ENCODE results near the gene TMEM209.
A peak's percentile ranks its signal among the peaks of the same experiment; 100 is the strongest.

Gene TMEM209

DNA sequence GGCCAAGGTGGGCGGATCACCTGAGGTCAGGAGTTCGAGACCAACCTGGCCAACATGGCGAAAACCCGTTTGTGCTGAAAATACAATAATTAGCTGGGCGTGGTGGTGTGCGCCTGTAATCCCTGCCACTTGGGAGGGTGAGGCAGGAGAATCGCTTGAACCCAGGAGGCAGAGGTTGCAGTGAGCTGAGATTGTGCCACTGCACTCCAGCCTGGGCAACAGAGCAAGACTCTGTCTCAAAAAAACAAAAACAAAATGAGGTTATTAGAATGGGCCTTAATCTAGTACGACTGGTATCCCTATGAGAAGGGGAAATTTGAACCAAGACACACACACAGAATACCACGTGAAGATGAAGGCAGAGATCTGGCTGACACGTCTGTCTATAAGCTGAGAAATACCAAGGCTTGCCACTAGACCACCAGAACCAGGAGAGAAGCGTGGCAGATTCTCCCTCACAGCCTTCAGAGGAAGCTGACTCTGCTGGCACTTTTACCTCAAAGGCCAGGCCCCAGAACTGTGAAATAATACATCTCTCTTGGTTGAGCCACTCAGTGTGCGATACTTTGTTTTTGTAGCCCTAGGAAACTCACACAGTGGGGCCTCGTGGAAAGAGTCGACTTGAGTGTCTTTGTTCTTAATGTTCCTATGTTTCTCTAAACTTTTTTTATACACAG lies 59.6 kb downstream of the TMEM209 start:
- FAIRE-seq (no peak), DNase-seq (ENCODE audit: insufficient read length, low spot score) (no peak)

DNA sequence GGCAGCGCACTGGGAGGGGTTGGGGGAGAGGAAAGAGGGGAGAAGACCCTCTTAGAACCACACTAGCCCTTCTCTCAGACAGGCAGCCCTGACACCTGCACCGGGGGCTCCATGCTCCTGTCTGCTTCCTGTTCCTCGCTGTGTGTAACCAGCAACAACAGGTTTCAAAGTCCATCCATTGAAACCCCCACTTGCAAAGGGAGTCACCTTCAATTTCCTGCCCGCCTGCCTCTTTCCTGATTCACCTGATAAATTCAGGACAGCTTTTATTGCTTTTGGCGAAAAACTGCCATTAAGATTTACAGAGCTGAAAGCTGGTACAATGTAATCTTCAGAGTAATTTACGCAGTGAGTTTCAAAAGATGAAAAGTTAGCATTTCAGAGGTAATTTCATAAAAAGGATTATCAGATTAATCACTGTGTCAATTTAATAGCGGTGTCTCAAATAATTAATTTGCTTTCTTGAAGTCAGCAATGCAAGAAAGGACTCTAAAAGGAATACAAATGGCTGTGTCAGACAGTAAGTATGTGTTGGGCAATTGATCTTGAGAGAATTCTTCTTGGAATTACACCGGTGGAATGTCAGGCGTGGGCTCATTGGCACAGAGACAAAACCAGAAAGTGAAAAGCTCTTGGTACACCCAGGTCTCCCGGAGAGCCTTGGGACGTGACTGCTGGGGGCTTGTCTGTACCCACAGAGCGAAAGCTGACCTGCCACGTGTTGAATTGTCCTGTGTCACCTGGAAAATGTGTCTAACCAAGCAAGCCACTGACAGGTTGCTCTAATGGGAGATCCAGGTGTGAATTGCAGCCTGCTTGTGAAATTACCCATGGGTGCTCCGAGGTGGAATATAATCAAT lies 60.7 kb downstream of the TMEM209 start:
- peak; percentile 29 for DNase-seq (ENCODE audit: insufficient read length, low spot score)
- no peak for FAIRE-seq

DNA sequence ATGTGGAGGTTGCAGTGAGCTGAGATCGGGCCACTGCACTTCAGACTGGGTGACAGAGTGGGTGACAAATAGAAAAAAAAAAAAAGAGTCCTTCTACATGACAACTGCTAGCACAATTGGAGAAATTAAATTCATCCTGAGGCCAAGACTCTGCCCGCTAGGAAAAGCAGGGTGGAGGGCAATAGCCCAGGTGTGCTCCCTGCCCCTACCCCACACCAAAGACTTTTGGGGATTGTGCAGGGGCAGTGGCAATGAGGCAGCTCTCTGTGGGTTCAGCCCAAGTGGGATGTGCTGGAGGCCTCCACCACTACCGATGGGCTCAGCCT lies 61.3 kb downstream of the TMEM209 start:
- no peak for FAIRE-seq
- no peak for DNase-seq (ENCODE audit: insufficient read length, low spot score)

DNA sequence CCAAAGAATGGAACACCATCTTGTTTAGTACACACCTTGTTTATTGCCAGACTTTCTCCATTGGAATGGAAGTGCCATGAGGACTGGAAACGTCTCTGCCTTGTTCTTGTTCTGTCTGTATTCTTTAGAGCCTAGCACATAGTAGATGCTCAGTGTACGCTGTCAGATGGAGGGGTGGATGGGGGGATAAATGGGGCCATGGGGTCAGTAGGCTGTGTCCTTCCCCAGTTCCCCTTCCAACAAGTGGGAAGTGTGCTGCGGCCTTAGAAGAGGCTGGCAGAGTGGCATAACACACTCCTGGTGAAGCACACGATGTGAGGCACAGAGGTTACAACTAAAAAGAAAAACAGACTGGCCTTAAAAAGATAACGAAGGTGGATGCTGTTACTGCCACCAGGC lies 61.9 kb downstream of the TMEM209 start:
- FAIRE-seq = no peak
- no peak for DNase-seq (ENCODE audit: insufficient read length, low spot score)

DNA sequence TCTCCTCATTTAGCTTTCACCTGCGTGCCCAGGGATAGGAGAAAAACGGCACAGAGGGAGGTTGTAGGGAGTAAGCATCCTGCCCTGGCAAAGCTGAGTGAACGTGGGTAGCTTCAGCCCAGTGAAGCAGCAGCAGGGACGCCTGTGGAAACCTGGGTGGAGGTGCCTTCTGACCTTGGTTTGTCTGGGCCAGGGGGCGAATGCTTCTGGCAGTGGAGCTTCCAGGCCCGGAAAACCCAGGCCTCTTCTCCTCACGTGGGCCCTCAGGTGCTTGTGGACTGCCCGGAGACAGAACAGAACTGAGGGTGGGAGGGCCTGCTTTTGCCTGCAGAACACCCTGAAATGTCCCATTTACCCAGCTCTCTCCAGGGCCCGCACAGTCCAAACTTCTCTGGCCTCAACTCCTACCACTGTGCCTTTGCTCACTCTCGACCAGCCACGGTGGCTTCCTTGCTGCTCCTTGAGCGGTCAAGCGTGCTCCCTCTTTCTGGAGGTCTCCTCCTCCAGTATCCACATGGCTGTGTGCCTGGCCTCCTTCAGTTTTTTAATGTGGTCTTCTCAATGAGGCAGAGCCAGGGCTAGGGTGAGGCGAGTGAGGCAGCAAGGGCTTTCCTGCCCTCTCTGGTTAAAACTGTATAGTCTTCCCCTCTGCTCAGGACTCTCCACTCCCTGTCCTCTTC lies 62.4 kb downstream of the TMEM209 start:
- no peak for FAIRE-seq
- no peak for DNase-seq (ENCODE audit: insufficient read length, low spot score)

- no peak for FAIRE-seq
- no peak for DNase-seq (ENCODE audit: insufficient read length, low spot score)
Observed at GRCh38 chr7:130141884-130142653, 63.1 kb downstream of the TMEM209 start.

- DNase-seq (ENCODE audit: insufficient read length, low spot score) (no peak), FAIRE-seq (no peak)
Observed at GRCh38 chr7:130141161-130141883, 63.9 kb downstream of the TMEM209 start.

DNA sequence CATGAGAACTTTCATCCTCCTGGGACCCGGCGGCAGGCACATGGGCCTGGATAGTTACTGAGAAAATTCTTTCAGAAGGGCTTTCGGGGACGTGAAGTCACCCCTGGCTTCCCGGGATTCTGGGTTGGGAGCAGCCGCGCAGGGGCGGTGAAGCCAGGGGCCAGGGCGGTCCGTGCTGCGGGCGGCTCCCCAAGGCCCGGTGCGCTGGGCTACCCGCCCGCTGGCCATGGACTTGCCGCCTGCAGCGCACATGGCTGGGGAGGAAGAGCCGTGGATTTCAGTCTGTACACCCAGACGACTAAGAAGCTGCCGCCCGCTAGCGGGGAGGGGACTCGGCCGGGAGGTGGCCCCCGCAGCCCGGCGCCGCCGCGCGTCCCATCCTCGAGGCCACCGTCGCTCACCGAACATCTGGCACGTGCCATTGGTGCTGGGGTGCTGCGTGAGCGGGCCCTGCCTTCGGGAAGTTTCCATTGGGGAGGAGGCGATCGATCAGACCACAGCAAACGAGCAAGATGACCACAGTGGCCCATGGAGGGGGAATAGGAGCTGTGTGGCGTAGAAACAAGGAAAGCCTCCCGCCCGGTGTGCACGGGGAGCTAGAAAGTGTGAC lies 64.5 kb downstream of the TMEM209 start:
- FAIRE-seq (no peak), DNase-seq (ENCODE audit: insufficient read length, low spot score) (no peak)

GRCh38 chr7:130139193-130139960 lies 65.8 kb downstream of the TMEM209 start:
- no peak for DNase-seq (ENCODE audit: insufficient read length, low spot score)
- no peak for FAIRE-seq

- no peak for FAIRE-seq
- no peak for DNase-seq (ENCODE audit: insufficient read length, low spot score)
Observed at GRCh38 chr7:130137207-130137606, 68.0 kb downstream of the TMEM209 start.

GRCh38 chr7:130136579-130137167 lies 68.5 kb downstream of the TMEM209 start:
- no peak for DNase-seq (ENCODE audit: insufficient read length, low spot score)
- no peak for FAIRE-seq

GRCh38 chr7:130135208-130136205 lies 69.7 kb downstream of the TMEM209 start:
- DNase-seq (ENCODE audit: insufficient read length, low spot score) = no peak
- no peak for FAIRE-seq

GRCh38 chr7:130134726-130135125 lies 70.5 kb downstream of the TMEM209 start:
- DNase-seq (ENCODE audit: insufficient read length, low spot score) = no peak

DNA sequence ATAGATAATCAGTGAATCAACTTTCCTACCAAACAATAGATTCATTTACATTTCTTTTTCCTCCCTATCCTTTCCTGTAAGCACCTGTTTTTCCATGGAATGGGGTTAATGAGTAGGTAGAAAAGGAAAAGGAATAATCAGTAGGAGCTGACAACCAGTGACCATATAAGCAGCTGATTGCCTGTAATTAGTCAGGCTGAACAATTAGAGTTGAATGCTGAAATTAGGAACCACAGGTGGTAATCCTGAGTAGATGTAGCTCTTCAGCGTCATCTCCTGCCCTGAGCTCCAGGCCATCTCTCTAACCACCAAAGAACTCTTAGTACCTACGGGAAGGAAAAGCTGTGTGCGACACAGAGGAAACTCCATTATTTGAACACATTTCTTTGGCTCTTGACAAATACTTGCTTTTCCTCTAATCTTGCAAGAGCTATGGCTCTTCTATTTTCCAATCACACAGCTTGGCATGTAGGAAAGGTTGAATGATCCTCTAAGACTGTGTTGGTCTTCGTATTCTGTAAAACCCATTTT lies 71.0 kb downstream of the TMEM209 start:
- FAIRE-seq (no peak), DNase-seq (ENCODE audit: insufficient read length, low spot score) (no peak)

More at GRCh38 chr7:130134726-130135125, 70.5 kb downstream of the TMEM209 start:
- no peak for FAIRE-seq

DNA sequence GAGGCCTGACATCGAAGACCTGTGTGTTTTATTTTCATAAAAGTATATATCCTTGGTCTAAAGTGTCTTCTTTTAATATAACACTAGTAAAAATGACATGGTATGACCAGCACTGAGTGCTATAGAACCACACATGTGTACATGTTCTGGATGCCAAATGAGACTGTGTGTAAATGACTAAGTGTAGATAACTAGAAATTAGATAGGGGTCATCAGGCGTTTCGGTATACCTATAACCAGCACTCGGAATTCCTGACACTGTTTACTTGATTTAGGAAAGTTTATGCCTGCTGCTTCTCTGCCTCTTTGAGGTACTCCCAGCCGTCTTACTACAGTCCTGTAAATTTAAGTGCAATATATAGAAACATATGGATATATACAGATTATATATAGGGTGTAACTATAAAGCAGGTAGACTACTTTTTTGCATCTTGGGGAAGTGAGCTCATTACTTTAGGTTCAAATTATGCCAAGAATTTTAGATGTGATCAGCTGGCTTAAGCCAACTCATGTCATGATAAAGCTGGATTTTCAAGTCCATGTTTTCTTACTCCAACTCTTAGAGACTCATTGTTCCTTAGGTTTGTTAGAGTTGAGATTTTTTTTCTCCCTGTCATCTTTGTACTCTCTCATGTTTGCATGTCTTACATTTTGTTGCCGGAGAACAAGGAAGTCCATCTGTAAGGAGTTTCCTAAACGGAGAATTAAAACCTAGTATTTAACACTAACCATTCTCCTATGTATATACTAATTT lies 72.0 kb downstream of the TMEM209 start:
- DNase-seq (ENCODE audit: insufficient read length, low spot score) (no peak), FAIRE-seq (no peak)

Data from HTR-8/SVneo (cell line).